ENCODE measurements around the gene SORCS2. TPM values are rescaled to one million over a fixed set of nuclear protein-coding genes. Genes with fewer than 3 reads are reported as not detected.

SORCS2 gene
- total RNA-seq, 1 donor from 2014 or later: 13.8 TPM

- Histone ChIP-seq H3K4me3 (ENCODE audit: insufficient read depth, low read depth, low read length) (no peak overlapping the region), H3K27ac (ENCODE audit: low read depth, low read length) (peak overlapping the region; percentile 37), H3K4me1 (ENCODE audit: insufficient read depth, low read length) (peaks cover 51% of the 10 kb centered on the region), H4K20me1 (ENCODE audit: insufficient read depth, low read length) (peaks cover 10% of the 10 kb centered on the region), H3K36me3 (ENCODE audit: insufficient read depth, low read length) (no peaks in the 10 kb centered on the region), H3K4me2 (ENCODE audit: low read length) (peak overlapping the region; percentile 51), H3K79me2 (ENCODE audit: insufficient read depth, low read length) (no peaks in the 10 kb centered on the region), H3K9me3 (ENCODE audit: insufficient read depth, low read depth, low read length) (no peaks in the 10 kb centered on the region), H2AFZ (ENCODE audit: low read depth, low read length) (no peak overlapping the region), H3K27me3 (ENCODE audit: insufficient read depth, low read length) (no peaks in the 10 kb centered on the region), H3K9ac (ENCODE audit: low read length) (peak overlapping the region; percentile 14)
- Mint-ChIP-seq H3K4me1 (ENCODE audit: low read depth, unreplicated experiment) (peaks cover 36% of the 10 kb centered on the region), H3K27ac (ENCODE audit: unreplicated experiment) (no peak overlapping the region), H3K9me3 (ENCODE audit: unreplicated experiment) (no peaks in the 10 kb centered on the region), H3K36me3 (ENCODE audit: low read depth, unreplicated experiment) (peaks cover 3% of the 10 kb centered on the region), H3K4me3 (ENCODE audit: unreplicated experiment) (no peak overlapping the region), H3K27me3 (ENCODE audit: low read depth, unreplicated experiment) (peaks cover 26% of the 10 kb centered on the region)
- TF ChIP-seq EZH2 (IDR thresholded peaks at IDR 0.05; ENCODE audit: insufficient read depth, low read length): no peak
- TF ChIP-seq CTCF (IDR thresholded peaks at IDR 0.05; ENCODE audit: insufficient read depth, low read depth, low read length): no peak
- peak; percentile 76 for DNase-seq (ENCODE audit: low read depth)
- peak; percentile 43 for FAIRE-seq
These were observed 136.7 kb downstream of the SORCS2 start for GRCh38 chr4:7328913-7329638.

GRCh38 chr4:7330031-7330596 is 137.8 kb downstream of the SORCS2 start:
- Histone ChIP-seq H2AFZ (ENCODE audit: low read depth, low read length) (no peak overlapping the region), H3K36me3 (ENCODE audit: insufficient read depth, low read length) (no peaks in the 10 kb centered on the region), H3K27me3 (ENCODE audit: insufficient read depth, low read length) (no peaks in the 10 kb centered on the region), H4K20me1 (ENCODE audit: insufficient read depth, low read length) (peaks cover 10% of the 10 kb centered on the region), H3K4me3 (ENCODE audit: insufficient read depth, low read depth, low read length) (no peak overlapping the region), H3K4me2 (ENCODE audit: low read length) (no peak overlapping the region), H3K79me2 (ENCODE audit: insufficient read depth, low read length) (no peaks in the 10 kb centered on the region), H3K4me1 (ENCODE audit: insufficient read depth, low read length) (peaks cover 51% of the 10 kb centered on the region), H3K9ac (ENCODE audit: low read length) (no peak overlapping the region), H3K9me3 (ENCODE audit: insufficient read depth, low read depth, low read length) (no peaks in the 10 kb centered on the region), H3K27ac (ENCODE audit: low read depth, low read length) (no peak overlapping the region)
- Mint-ChIP-seq H3K27me3 (ENCODE audit: low read depth, unreplicated experiment) (peaks cover 27% of the 10 kb centered on the region), H3K4me3 (ENCODE audit: unreplicated experiment) (no peak overlapping the region), H3K36me3 (ENCODE audit: low read depth, unreplicated experiment) (peaks cover 2% of the 10 kb centered on the region), H3K4me1 (ENCODE audit: low read depth, unreplicated experiment) (peaks cover 44% of the 10 kb centered on the region), H3K9me3 (ENCODE audit: unreplicated experiment) (no peaks in the 10 kb centered on the region), H3K27ac (ENCODE audit: unreplicated experiment) (no peak overlapping the region)
- TF ChIP-seq EZH2 (IDR thresholded peaks at IDR 0.05; ENCODE audit: insufficient read depth, low read length) (no peak), CTCF (IDR thresholded peaks at IDR 0.05; ENCODE audit: insufficient read depth, low read depth, low read length) (no peak)
- no peak for FAIRE-seq
- DNase-seq (ENCODE audit: low read depth): no peak

Measured in astrocyte (in vitro differentiated cells and primary cell).